Stimulated activated CD4-positive, alpha-beta T cell treated with anti-CD3 and anti-CD28 coated beads, Interleukin-1b, Interleukin-23, amount 100 ng/mL, for 1 hour (primary cell): Measurements from ENCODE around the gene C1orf141.
"Not testable (repeated sequence)": the region's sequence is repeated elsewhere in the genome, so short reads cannot be mapped to it uniquely, and the experiment has no call there.

Experiments
- DNase-seq, 2 donors: peaks; one replicate each; pipeline ENCODE4 v3.0.0-alpha.2; 2020; ENCODE audit warnings: low read depth in 2 of 2

C1orf141 gene

GRCh38 chr1:67085326-67085725 lies 49.4 kb downstream of the C1orf141 start:
- DNase-seq = no peak

- no peak for DNase-seq
Measured at GRCh38 chr1:67084765-67085318, 49.9 kb downstream of the C1orf141 start.

DNA sequence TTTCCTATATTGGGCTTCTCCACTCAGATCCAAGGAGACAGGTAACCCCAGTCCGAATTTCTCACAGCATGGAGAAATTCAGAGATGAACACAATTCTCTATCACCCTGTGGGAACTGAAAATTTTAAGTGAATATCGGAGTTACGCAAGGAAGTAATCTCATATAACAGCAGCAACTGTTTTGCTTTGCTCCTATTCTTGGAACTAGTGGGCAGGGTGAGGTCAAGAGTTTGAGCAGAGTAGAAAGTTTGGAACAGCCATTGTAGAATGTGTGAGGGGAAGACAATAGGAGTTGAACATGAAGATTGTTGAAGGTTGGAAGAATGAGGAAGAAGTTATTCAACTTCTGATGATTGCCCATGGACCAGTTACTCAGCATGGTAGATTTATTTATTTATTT lies 56.5 kb downstream of the C1orf141 start:
- DNase-seq = no peak

DNA sequence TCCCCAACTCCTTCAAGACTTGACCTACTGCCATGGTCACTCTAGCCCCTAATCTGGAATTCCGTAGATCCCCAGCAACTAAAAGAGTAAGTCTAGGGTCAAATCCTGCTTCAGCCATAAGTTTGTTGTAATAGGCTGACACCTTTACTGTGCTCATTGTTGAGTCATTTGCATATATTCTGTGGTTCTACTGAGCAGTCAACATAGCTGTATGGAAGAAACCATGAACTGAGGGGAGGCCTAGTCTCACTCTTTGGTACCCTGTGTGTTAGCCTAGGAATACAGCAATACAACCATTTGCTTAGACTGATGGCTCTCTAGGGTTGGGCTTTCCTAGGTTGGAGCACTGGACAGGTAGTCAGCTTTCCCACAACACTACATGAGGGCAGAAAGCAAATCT lies 57.2 kb downstream of the C1orf141 start:
- DNase-seq = no peak

DNA sequence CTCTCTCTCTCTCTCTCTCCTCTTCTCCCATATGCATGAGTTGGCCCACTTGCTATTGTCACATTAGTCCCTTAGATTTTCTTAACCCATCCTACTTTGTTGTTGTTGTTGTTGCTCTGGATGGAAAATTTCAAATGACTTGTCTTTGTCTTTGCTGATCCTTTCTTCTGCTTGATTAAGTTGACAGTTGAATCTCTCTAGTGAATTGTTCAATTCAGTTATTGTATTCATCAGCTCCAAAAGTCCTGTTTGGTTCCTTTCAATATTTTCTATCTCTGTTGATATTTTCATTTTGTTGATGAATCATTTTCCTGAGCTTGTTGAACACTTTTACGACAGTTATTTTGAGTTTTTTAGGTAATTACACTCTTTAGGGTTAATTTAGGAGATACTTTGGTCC lies 62.0 kb downstream of the C1orf141 start:
- no peak for DNase-seq

DNA sequence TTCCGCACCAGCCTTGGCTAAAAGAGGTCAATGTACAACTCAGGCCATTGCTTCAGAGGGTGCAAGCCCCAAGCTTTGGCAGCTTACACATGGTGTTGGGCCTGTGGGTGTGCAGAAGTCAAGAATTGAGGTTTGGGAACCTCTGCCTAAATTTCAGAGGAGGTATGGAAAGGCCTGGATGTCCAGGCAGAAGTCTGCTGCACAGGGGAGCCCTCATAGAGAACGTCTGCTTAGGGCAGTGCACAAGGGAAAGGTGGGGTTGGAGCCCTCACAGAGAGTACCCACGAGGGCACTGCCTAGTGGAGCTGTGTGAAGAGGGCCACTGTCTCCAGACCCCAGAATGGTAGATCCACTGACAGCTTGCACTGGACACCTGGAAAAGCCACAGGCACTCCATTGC lies 67.1 kb downstream of the C1orf141 start:
- not testable (repeated sequence) for DNase-seq

GRCh38 chr1:67062412-67062811 lies 72.4 kb downstream of the C1orf141 start:
- DNase-seq = no peak

GRCh38 chr1:67061266-67061665 lies 73.5 kb downstream of the C1orf141 start:
- DNase-seq = no peak

GRCh38 chr1:67060811-67061218 lies 74.0 kb downstream of the C1orf141 start:
- no peak for DNase-seq

DNA sequence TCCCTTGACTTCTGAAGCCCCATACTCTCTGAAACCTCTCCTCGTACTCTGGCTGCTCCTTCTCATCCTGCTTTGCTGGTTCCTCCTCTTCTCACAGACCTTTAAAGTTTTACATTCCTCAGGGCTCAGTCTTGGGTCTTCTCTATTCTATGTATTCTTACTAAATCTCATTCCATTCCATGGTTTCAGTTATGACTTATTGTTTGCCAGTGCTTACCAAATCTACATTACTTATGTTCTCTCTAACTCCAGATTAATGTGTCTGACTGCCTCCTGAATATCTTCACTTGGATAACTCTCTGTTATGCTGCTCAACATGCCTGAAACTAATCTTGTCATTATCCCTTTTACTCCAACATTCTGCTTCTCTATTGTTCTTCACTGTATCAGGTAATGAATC lies 75.4 kb downstream of the C1orf141 start:
- no peak for DNase-seq

DNA sequence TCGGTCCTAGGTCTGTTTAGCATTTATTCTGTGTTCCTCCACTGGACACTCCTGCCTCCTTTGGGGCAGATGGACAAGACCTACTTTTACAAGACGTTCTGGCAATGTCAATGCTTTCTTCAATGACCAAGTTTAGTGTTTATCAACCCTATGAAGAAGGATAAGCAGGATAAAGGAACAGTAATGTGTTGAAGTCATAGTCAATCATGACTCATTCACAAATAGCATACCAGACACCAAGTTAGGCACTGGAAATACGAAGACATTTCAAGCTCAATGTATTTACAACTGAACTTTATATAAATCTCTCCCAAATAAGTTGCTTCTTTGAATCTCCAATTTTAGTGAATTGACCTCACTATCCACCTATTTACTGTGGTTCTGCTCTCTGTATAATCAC lies 76.0 kb downstream of the C1orf141 start:
- DNase-seq = no peak

GRCh38 chr1:67058242-67058641 lies 76.5 kb downstream of the C1orf141 start:
- DNase-seq = no peak

- peak; percentile 53 to 61 for DNase-seq
Measured at GRCh38 chr1:67053785-67054772, 80.7 kb downstream of the C1orf141 start, which contains the start of gene SLC35D1. TSS of gene SLC35D1 (minus strand) at chr1:67054148. CDS start at chr1:67054013, 135 bp downstream.

DNA sequence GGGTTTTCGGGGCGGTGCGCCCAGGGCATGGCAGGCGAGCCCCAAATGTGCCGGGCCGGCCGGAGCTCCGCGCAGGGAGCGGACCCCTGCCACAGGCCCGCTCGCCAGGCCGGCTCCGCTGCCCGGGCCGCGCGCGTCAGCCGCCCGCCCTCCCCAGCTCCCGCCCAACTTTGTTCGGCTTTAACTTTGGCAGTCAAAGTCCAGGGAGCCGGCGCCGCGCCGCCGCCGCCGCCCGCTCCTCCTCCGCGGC lies 81.3 kb downstream of the C1orf141 start:
- no peak for DNase-seq

DNA sequence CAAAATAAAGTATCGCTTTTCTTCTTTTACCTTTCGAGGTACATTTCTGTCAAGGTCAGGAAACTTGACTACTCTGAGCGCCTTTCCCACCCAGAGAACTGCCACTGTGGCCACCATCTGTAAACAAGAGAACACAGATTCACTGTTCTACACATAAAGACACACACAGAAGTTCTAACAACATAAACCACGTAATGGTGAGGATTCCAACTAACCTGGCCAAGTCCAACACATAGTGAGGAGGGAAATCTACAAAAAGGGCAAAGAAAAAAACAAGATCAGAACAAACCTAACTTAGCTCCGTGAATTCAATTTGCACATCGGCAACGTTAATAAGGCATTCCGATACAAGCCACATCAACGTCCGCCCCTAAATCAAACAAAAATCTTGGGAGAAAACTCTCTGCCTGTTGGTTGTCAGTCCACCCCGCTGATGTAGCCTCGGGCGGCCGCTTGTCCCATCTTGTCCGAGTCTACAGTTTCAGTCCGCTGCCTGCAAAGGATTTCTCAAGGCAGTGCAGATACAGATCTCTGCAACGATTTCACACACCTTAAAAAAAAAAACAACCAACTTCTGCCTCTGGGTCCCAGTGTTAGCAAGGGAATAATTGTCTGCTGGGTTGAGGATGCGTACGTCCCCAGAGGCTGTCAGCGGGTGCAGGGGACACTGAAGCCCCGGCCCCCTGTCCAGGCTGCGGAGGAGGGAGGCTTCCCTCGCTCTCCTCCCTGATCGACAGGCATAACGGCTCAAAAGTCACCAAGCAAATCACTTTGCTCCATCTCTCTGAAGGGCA lies 81.8 kb downstream of the C1orf141 start:
- no peak for DNase-seq

DNA sequence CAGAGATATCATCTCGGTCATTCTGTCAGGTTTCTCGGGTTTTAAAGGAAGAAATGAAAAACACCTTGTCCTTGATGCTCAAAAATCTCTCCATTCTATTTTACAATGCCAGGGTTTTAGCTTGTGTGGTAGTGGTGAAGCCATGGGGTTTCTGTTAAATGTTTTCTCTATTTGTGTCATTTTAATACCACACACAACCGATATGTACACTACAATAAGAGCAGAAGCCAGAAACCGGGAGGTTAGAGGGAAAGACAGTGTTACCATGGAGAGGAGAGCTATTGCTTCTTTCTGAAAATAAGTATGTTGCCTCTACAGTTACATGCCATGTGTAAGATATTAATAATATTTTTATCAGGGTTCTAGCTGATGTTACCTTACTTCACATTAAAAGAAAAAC lies 83.6 kb downstream of the C1orf141 start:
- DNase-seq = no peak

- DNase-seq = no peak
Measured at GRCh38 chr1:67044631-67045270, 90.0 kb downstream of the C1orf141 start.

GRCh38 chr1:67043366-67043765 lies 91.4 kb downstream of the C1orf141 start:
- DNase-seq = no peak
